Panc1 (cell line): ENCODE measurements around the gene GTF3C5.

Source experiments
- CTCF ChIP-seq: fragments of 450-650 bp; IDR thresholded peaks from 2 replicates; pipeline ENCODE4 v1.5.1; 2017; ENCODE audit warnings: mild to moderate bottlenecking
- POLR2AphosphoS5 ChIP-seq: IDR thresholded peaks from 2 replicates; pipeline ENCODE4 v1.6.1; 2012; ENCODE audit warnings: mild to moderate bottlenecking, low read depth, low read length, moderate library complexity
- REST ChIP-seq, 2 experiments: IDR thresholded peaks; 2 replicates each; pipeline ENCODE4 v1.6.1; 2011 to 2012; ENCODE audit warnings: low read depth in 2 of 2, control low read depth in 1 of 2, low read length in 1 of 2, mild to moderate bottlenecking in 1 of 2, moderate library complexity in 1 of 2; ENCODE audit not compliant: insufficient read depth in 1 of 2
- SIN3A ChIP-seq: IDR thresholded peaks from 2 replicates; pipeline ENCODE4 v1.6.1; 2012; ENCODE audit warnings: low read depth, mild to moderate bottlenecking, low read length, moderate library complexity, borderline replicate concordance; ENCODE audit not compliant: insufficient read depth
- TCF7L2 ChIP-seq: IDR thresholded peaks from 2 replicates; pipeline ENCODE4 v1.6.1; 2011; ENCODE audit warnings: mild to moderate bottlenecking, low read depth, low read length, inconsistent platforms

GRCh38 chr9:133030317-133031129, at the start of gene GTF3C5:
- TF ChIP-seq CTCF (no peak), SIN3A (peak; percentile 67; the same call in 1 of the 2 replicates), POLR2AphosphoS5 (peak; percentile 77), REST (IDR thresholded peaks at IDR 0.05; ENCODE audit: insufficient read depth in 1 of 2, low read depth in 2 of 2, low read length in 1 of 2) (no peak), TCF7L2 (no peak)
